ENCODE measurements around the gene ZC3H12A. TPM values are rescaled to one million over a fixed set of nuclear protein-coding genes. Genes with fewer than 3 reads are reported as not detected.

Gene ZC3H12A
- total RNA-seq, 5 donors from 2014 or later (not counting 1 experiment from before 2014, with no cell fraction given), result 49.5 to 131 (median 53.5) TPM

GRCh38 chr1:37472994-37473393 lies 1.4 kb upstream of the ZC3H12A start:
- WGBS (ENCODE audit: insufficient coverage), result no CpG with 5 or more reads among the region's 1 CpG

DNA sequence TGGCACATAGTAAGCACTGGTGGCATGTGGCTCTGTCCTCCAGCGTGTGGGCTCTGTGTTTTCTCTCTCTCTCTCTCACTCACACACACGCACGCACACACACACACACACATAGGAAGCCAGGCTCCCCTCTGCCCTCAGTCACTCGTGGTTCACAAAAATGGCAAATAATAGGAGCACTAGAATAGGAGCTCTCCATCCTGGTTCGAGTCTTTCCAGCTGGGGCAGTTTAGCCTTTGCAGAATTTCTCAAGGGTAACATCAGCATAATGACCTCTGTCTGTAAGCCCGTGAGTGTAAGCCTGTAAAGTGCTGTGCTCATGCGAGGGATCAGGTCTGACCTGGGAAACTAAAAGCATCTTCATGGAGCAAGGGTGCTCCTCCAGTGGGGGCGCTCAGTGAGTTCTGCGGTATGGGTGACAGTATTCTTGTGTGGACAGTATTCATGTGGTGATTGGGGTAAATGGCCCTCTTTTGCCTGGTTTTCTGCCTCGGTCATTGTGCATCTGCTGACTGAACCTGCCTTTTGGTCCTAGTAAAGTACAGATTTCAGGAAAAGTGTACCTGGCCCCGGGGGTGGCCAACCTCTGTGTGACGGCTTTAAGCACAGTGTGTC lies 842 bp upstream of the ZC3H12A start:
- H3K9me3 ChIP-seq, result no peaks in the 10 kb centered on the region
- H3K4me3 ChIP-seq (ENCODE audit: control insufficient read depth in 1 of 2, extremely low read depth in 1 of 2, low read length in 1 of 2), result peak overlapping the region; percentile 85 to 86
- no peaks in the 10 kb centered on the region for H3K27me3 ChIP-seq (replicated peaks in 1 of 2; ENCODE audit: control insufficient read depth in 2 of 2, extremely low read depth in 1 of 2, insufficient read depth in 2 of 2, low read length in 1 of 2)
- Mint-ChIP-seq H3K4me3 (peak overlapping the region; percentile 80 to 92 (median 85)), H3K27ac (peak overlapping the region; percentile 93 to 95), H3K36me3 (peaks cover 25% of the 10 kb centered on the region), H3K4me1 (peaks cover 46 to 59% (median 57%) of the 10 kb centered on the region in 3 donors), H3K27me3 (no peaks in the 10 kb centered on the region), H3K9me3 (no peaks in the 10 kb centered on the region)
- peaks cover 35 to 63% of the 10 kb centered on the region in 2 experiments for H3K4me1 ChIP-seq (ENCODE audit: control insufficient read depth in 1 of 2, extremely low read depth in 1 of 2, insufficient read depth in 2 of 2, low read length in 2 of 2)
- ChIA-PET POLR2A (interaction anchor here (0.6 to 1.0 kb wide), 5 partner anchors 9 to 155 kb away, joined by 3 to 4 read pairs (median 3); no protein-coding TSS in a partner anchor), CTCF (interaction anchor here in 1 of 2 donors (1.1 to 1.9 kb wide), 2 partner anchors 14 to 20 kb away, joined by 3 to 8 read pairs; no protein-coding TSS in a partner anchor)
- 4% methylated on average over 10 of the region's 12 CpGs for WGBS (ENCODE audit: insufficient coverage)
- ATAC-seq (replicated peaks in 1 of 4) (peak in 3 of 4 experiments; percentile 11 to 21 (median 13)), DNase-seq (peak in 26 of 35 experiments; percentile 27 to 71 (median 51))
- peak overlapping the region; percentile 68 for H3K27ac ChIP-seq (ENCODE audit: low read length)
- H3K36me3 ChIP-seq (ENCODE audit: control insufficient read depth in 2 of 2, extremely low read depth in 1 of 2, insufficient read depth in 1 of 2, low read length in 1 of 2), result peaks cover 0 to 25% of the 10 kb centered on the region in 2 donors

More at GRCh38 chr1:37472994-37473393, 1.4 kb upstream of the ZC3H12A start:
- Histone ChIP-seq H3K4me3 (ENCODE audit: control insufficient read depth in 1 of 2, extremely low read depth in 1 of 2, low read length in 1 of 2) (peak overlapping the region in 1 of 2 donors; percentile 86), H3K27me3 (replicated peaks in 1 of 2; ENCODE audit: control insufficient read depth in 2 of 2, extremely low read depth in 1 of 2, insufficient read depth in 2 of 2, low read length in 1 of 2) (no peaks in the 10 kb centered on the region), H3K9me3 (no peaks in the 10 kb centered on the region), H3K4me1 (ENCODE audit: control insufficient read depth in 1 of 2, extremely low read depth in 1 of 2, insufficient read depth in 2 of 2, low read length in 2 of 2) (peaks cover 31 to 58% of the 10 kb centered on the region in 2 experiments), H3K27ac (ENCODE audit: low read length) (peak overlapping the region; percentile 68), H3K36me3 (ENCODE audit: control insufficient read depth in 2 of 2, extremely low read depth in 1 of 2, insufficient read depth in 1 of 2, low read length in 1 of 2) (peaks cover 0 to 20% of the 10 kb centered on the region in 2 donors)
- Mint-ChIP-seq H3K4me1 (peaks cover 41 to 54% (median 52%) of the 10 kb centered on the region in 3 donors), H3K4me3 (peak overlapping the region; percentile 80 to 92 (median 85)), H3K9me3 (no peaks in the 10 kb centered on the region), H3K27me3 (no peaks in the 10 kb centered on the region), H3K36me3 (peaks cover 21% of the 10 kb centered on the region), H3K27ac (peak overlapping the region; percentile 93 to 95)
- ATAC-seq (replicated peaks in 1 of 4), result peak in 2 of 4 experiments; percentile 4 to 6
- peak in 1 of 35 experiments; percentile 50 for DNase-seq
- ChIA-PET CTCF (interaction anchor here in 1 of 2 donors (1.1 to 1.9 kb wide), 2 partner anchors 14 to 21 kb away, joined by 3 to 8 read pairs; no protein-coding TSS in a partner anchor), POLR2A (interaction anchor here in 1 of 2 donors (1.0 kb wide), 1 partner anchor 9 kb away, joined by 3 read pairs; no protein-coding TSS in a partner anchor)

DNA sequence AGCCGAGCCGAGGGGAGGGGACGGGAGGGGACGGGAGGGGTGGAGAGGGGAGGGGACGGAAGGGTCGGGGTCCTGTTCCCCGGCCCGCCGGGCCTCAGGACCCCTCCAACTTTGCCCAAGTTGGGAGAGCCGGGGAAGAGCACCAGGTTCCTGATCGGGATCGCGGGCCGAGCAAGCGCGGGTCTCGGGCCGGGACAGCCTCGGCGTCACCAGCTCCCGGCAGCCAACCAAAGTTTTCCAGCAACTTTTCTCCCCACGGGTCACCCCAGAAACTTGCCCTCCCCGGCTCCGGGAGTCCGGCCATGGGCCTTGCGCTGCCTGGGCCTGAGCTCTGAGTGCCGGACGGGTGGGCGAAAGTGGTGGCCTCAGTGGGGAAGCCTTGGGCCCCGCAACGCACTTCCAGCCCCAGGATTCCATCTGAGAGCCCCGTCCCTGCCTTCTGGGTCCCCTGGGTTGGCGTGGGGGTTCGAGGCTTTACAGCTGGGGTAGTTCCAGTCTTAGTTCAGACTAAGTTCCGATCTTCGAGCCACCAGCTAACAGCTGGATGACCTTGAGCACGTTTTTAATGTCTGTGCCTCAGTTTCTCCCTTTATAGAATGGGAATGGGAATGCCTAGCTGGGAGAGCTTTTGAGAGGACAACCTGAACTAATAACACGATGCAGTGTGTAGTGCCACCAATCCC lies 458 bp downstream of the ZC3H12A start:
- peaks cover 40 to 76% of the 10 kb centered on the region in 2 experiments for H3K4me1 ChIP-seq (ENCODE audit: control insufficient read depth in 1 of 2, extremely low read depth in 1 of 2, insufficient read depth in 2 of 2, low read length in 2 of 2)
- H3K9me3 ChIP-seq, result no peaks in the 10 kb centered on the region
- no peaks in the 10 kb centered on the region for H3K27me3 ChIP-seq (replicated peaks in 1 of 2; ENCODE audit: control insufficient read depth in 2 of 2, extremely low read depth in 1 of 2, insufficient read depth in 2 of 2, low read length in 1 of 2)
- under 1% methylated on average over 18 of the region's 38 CpGs for WGBS (ENCODE audit: insufficient coverage)
- POLR2A ChIA-PET, result interaction anchor here (0.6 to 1.7 kb wide), 6 partner anchors 11 to 1009 kb away, joined by 3 to 6 read pairs (median 3); partner anchors contain the start of gene MEAF6 (in 2 of the 2)
- no peaks in the 10 kb centered on the region for H3K9me3 Mint-ChIP-seq
- peak overlapping the region; percentile 97 to 100 for H3K27ac Mint-ChIP-seq
- ATAC-seq (replicated peaks in 1 of 4) (no peak), DNase-seq (peak in 2 of 35 experiments; percentile 11 to 34)
- peaks cover 48 to 64% (median 61%) of the 10 kb centered on the region in 3 donors for H3K4me1 Mint-ChIP-seq
- H3K36me3 ChIP-seq (ENCODE audit: control insufficient read depth in 2 of 2, extremely low read depth in 1 of 2, insufficient read depth in 1 of 2, low read length in 1 of 2), result peaks cover 0 to 27% of the 10 kb centered on the region in 2 donors
- peaks cover 35% of the 10 kb centered on the region for H3K36me3 Mint-ChIP-seq
- H3K27me3 Mint-ChIP-seq, result no peaks in the 10 kb centered on the region
- CTCF ChIA-PET, result interaction anchor here (0.5 to 2.0 kb wide), 4 partner anchors 12 to 22 kb away, joined by 3 to 9 read pairs (median 6); no protein-coding TSS in a partner anchor
- H3K27ac ChIP-seq (ENCODE audit: low read length), result peak overlapping the region; percentile 98
- peak overlapping the region; percentile 92 to 93 for H3K4me3 ChIP-seq (ENCODE audit: control insufficient read depth in 1 of 2, extremely low read depth in 1 of 2, low read length in 1 of 2)
- peak overlapping the region; percentile 92 to 98 (median 95) for H3K4me3 Mint-ChIP-seq

DNA sequence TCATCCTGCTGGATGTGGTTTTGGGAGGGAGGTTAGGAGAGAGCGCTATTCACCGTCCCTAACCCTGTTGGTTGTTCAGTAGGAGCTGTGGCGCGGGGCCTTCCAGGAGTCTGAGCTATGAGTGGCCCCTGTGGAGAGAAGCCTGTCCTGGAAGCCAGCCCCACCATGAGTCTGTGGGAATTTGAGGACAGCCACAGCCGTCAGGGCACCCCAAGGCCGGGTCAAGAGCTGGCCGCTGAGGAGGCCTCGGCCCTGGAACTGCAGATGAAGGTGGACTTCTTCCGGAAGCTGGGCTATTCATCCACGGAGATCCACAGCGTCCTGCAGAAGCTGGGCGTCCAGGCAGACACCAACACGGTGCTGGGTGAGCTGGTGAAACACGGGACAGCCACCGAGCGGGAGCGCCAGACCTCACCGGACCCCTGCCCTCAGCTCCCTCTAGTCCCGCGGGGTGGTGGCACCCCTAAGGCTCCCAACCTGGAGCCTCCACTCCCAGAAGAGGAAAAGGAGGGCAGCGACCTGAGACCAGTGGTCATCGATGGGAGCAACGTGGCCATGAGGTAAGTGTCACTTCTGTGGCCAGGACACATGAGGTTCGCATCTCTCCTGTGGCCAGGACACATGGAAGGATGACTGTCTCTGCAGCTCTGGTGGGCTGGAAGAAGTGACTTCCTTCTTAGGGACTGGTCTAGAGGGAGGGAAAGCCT lies 1.2 kb downstream of the ZC3H12A start:
- DNase-seq (peak in 3 of 35 experiments; percentile 7 to 33 (median 10)), ATAC-seq (replicated peaks in 1 of 4) (no peak)
- CTCF ChIA-PET, result interaction anchor here (0.5 to 2.0 kb wide), 5 partner anchors 9 to 23 kb away, joined by 3 to 9 read pairs (median 4); no protein-coding TSS in a partner anchor
- Mint-ChIP-seq H3K4me3 (peak overlapping the region; percentile 92 to 98 (median 95)), H3K4me1 (peaks cover 54 to 64% (median 63%) of the 10 kb centered on the region in 3 donors), H3K36me3 (peaks cover 35% of the 10 kb centered on the region), H3K9me3 (no peaks in the 10 kb centered on the region), H3K27me3 (no peaks in the 10 kb centered on the region), H3K27ac (peak overlapping the region; percentile 97 to 100)
- Histone ChIP-seq H3K9me3 (no peaks in the 10 kb centered on the region), H3K27ac (ENCODE audit: low read length) (peak overlapping the region; percentile 98), H3K27me3 (replicated peaks in 1 of 2; ENCODE audit: control insufficient read depth in 2 of 2, extremely low read depth in 1 of 2, insufficient read depth in 2 of 2, low read length in 1 of 2) (no peaks in the 10 kb centered on the region), H3K4me1 (ENCODE audit: control insufficient read depth in 1 of 2, extremely low read depth in 1 of 2, insufficient read depth in 2 of 2, low read length in 2 of 2) (peaks cover 43 to 83% of the 10 kb centered on the region in 2 experiments), H3K4me3 (ENCODE audit: control insufficient read depth in 1 of 2, extremely low read depth in 1 of 2, low read length in 1 of 2) (peak overlapping the region; percentile 92 to 93), H3K36me3 (ENCODE audit: control insufficient read depth in 2 of 2, extremely low read depth in 1 of 2, insufficient read depth in 1 of 2, low read length in 1 of 2) (peaks cover 0 to 34% of the 10 kb centered on the region in 2 donors)
- POLR2A ChIA-PET, result interaction anchor here (0.6 to 1.7 kb wide), 6 partner anchors 10 to 1010 kb away, joined by 3 to 6 read pairs (median 3); partner anchors contain the start of gene MEAF6 (in 2 of the 2)
- 6% methylated on average over 21 of the region's 24 CpGs for WGBS (ENCODE audit: insufficient coverage)

DNA sequence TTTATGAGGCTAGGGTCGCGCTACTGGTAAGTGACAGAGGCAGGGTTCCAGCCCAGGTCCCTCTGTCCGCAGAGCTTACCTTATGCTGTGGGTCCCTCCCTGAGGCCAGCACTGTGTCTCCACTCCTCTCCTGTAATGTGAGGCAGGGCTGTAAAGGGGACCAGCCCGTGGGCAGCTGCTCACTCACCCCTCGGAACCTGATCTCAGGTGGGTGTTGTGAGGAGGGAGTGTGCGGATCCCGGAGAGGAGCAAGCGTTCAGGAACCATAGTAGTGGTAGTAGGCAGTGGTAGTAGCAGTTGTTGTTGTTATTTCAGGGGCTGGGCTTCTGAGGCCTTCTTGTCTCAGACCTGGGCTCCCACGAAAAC lies 1.7 kb downstream of the ZC3H12A start:
- no peak for ATAC-seq (replicated peaks in 1 of 4)
- H3K27me3 Mint-ChIP-seq, result no peaks in the 10 kb centered on the region
- peak overlapping the region; percentile 97 to 100 for H3K27ac Mint-ChIP-seq
- H3K9me3 Mint-ChIP-seq, result no peaks in the 10 kb centered on the region
- Histone ChIP-seq H3K4me3 (ENCODE audit: control insufficient read depth in 1 of 2, extremely low read depth in 1 of 2, low read length in 1 of 2) (peak overlapping the region; percentile 92 to 93), H3K27me3 (replicated peaks in 1 of 2; ENCODE audit: control insufficient read depth in 2 of 2, extremely low read depth in 1 of 2, insufficient read depth in 2 of 2, low read length in 1 of 2) (no peaks in the 10 kb centered on the region), H3K27ac (ENCODE audit: low read length) (peak overlapping the region; percentile 98), H3K9me3 (no peaks in the 10 kb centered on the region), H3K36me3 (ENCODE audit: control insufficient read depth in 2 of 2, extremely low read depth in 1 of 2, insufficient read depth in 1 of 2, low read length in 1 of 2) (peaks cover 3 to 39% of the 10 kb centered on the region in 2 donors), H3K4me1 (ENCODE audit: control insufficient read depth in 1 of 2, extremely low read depth in 1 of 2, insufficient read depth in 2 of 2, low read length in 2 of 2) (peaks cover 43 to 87% of the 10 kb centered on the region in 2 experiments)
- peak overlapping the region; percentile 92 to 98 (median 95) for H3K4me3 Mint-ChIP-seq
- peaks cover 35% of the 10 kb centered on the region for H3K36me3 Mint-ChIP-seq
- WGBS (ENCODE audit: insufficient coverage), result 4% methylated on average over 9 of the region's 9 CpGs
- DNase-seq, result peak in 2 of 35 experiments; percentile 3 to 27
- peaks cover 59 to 66% (median 63%) of the 10 kb centered on the region in 3 donors for H3K4me1 Mint-ChIP-seq
- POLR2A ChIA-PET, result interaction anchor here (0.6 to 1.7 kb wide), 2 partner anchors 9 to 1327 kb away, joined by 4 to 6 read pairs; partner anchors contain the start of gene TRAPPC3 (in 1 of the 2)
- CTCF ChIA-PET, result interaction anchor here (0.8 to 2.0 kb wide), 3 partner anchors 9 to 18 kb away, joined by 3 to 9 read pairs (median 4); no protein-coding TSS in a partner anchor

All from T-cell (primary cell).